D721Med (cell line): ENCODE measurements around the gene ELOVL1.

ENCODE experiments used
- DNase-seq: peaks from one replicate; pipeline ENCODE4 v3.0.0; 2011; ENCODE audit warnings: low spot score; ENCODE audit not compliant: insufficient read length
- FAIRE-seq: peaks from 2 replicates; lab custom pipeline; 2011; peaks lifted over from hg19 to GRCh38; lab: Jason Lieb, UNC
- TF ChIP-seq, protein P1 (sequence below): IDR thresholded peaks from 2 replicates; pipeline ENCODE4 v1.5.1; 2012; ENCODE audit warnings: mild to moderate bottlenecking, control low read depth; ENCODE audit not compliant: insufficient read depth; ENCODE audit errors: missing control alignments

Gene ELOVL1

DNA sequence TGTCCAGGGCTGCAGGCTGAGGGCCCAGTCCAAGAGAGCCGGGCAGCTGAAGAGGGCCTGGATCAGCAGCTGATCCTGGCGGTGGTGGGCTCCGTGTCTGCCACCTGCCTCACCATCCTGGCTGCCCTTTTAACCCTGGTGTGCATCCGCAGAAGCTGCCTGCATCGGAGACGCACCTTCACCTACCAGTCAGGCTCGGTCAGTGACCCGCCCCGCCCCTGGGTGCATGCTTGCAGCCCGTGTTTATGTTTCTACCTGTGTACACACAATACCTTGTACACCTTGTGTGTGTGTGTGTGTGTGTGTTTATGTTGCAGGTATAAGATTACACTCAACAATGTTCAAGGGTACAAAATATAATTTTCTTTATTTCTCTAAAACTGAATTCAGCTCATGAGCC, 54.0 kb downstream of the ELOVL1 start:
- no peak for DNase-seq

More for the DNA sequence above, 54.0 kb downstream of the ELOVL1 start:
- FAIRE-seq = no peak
- TF ChIP-seq, protein P1, sequence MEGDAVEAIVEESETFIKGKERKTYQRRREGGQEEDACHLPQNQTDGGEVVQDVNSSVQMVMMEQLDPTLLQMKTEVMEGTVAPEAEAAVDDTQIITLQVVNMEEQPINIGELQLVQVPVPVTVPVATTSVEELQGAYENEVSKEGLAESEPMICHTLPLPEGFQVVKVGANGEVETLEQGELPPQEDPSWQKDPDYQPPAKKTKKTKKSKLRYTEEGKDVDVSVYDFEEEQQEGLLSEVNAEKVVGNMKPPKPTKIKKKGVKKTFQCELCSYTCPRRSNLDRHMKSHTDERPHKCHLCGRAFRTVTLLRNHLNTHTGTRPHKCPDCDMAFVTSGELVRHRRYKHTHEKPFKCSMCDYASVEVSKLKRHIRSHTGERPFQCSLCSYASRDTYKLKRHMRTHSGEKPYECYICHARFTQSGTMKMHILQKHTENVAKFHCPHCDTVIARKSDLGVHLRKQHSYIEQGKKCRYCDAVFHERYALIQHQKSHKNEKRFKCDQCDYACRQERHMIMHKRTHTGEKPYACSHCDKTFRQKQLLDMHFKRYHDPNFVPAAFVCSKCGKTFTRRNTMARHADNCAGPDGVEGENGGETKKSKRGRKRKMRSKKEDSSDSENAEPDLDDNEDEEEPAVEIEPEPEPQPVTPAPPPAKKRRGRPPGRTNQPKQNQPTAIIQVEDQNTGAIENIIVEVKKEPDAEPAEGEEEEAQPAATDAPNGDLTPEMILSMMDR = no peak
